ENCODE measurements around the gene PLA2G15.

DNA sequence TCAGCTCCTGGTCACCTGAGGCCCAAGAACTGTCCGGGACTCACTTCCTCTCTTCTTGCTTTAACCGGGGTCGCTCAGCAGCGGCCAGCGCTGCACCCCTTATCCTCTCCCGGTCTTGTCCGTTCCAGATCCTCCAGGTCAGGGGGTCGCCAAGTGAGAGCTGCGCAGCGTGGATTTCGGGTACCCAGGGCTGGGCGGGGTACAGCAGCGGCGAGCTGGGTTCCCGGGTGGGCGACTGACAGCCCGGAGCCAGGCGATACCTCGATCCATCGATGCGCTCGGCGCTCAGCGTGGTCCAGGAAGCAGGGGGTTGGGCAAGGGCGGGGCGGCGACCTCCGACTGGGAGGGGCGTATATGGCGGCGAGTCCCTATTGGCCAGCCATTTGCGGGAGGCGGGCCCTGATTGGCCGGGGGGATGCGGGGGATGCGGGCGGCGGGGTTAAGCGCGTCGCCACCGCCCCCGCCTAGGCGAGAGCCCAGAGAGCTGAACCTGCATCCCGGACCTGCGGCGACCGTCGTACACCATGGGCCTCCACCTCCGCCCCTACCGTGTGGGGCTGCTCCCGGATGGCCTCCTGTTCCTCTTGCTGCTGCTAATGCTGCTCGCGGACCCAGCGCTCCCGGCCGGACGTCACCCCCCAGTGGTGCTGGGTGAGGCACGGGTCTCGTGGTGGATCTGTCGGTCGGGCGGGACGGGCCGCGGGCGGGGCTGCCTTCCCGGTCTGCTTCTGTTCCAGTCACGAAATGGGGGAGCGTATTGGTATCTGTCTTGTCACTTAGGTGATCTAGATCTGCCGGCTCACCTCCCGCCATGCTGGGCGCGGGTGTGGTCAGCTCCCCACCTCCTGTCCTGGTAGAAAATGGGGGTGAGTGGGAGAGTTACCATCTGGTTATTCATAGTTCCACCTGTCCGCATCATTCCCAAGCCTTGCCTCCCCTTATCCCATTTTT lies at the start of gene PLA2G15:
- TF ChIP-seq, protein P1, sequence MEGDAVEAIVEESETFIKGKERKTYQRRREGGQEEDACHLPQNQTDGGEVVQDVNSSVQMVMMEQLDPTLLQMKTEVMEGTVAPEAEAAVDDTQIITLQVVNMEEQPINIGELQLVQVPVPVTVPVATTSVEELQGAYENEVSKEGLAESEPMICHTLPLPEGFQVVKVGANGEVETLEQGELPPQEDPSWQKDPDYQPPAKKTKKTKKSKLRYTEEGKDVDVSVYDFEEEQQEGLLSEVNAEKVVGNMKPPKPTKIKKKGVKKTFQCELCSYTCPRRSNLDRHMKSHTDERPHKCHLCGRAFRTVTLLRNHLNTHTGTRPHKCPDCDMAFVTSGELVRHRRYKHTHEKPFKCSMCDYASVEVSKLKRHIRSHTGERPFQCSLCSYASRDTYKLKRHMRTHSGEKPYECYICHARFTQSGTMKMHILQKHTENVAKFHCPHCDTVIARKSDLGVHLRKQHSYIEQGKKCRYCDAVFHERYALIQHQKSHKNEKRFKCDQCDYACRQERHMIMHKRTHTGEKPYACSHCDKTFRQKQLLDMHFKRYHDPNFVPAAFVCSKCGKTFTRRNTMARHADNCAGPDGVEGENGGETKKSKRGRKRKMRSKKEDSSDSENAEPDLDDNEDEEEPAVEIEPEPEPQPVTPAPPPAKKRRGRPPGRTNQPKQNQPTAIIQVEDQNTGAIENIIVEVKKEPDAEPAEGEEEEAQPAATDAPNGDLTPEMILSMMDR (conservative IDR thresholded peaks at IDR 0.05 in 1 of 2, IDR thresholded peaks at IDR 0.05 in 1 of 2; ENCODE audit: extremely low read depth in 1 of 2, insufficient read depth in 1 of 2, low read depth in 1 of 2, low read length in 2 of 2): peak in 1 of 2 donors; percentile 7
- no peak for TF ChIP-seq EZH2 (IDR thresholded peaks at IDR 0.05; ENCODE audit: borderline replicate concordance, low read length)

All from mammary epithelial cell (primary cell).